ENCODE measurements around the gene NELL2.
"Not testable (repeated sequence)": the region's sequence is repeated elsewhere in the genome, so short reads cannot be mapped to it uniquely, and the experiment has no call there.

The NELL2 gene

DNA sequence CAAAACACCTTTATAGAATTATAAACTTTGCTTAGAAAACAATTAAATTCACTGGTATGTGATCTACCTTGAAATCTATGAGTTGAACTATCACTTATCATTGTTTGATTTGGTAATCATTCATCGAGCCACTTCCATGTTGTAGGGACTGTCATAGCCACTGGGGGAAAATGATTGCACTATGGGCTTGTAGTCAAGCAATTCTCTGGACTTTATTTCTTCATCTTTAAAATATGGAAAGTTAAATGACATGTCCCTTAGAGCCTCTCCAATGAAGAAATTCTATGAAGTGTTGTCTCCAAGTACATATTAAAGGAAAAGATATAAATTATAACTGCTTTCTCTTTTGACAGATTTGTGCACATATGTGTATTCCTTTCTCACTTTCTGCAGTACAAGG lies 97.3 kb downstream of the NELL2 start:
- no peak for DNase-seq (ENCODE audit: low read depth in 2 of 2)

- DNase-seq (ENCODE audit: low read depth in 2 of 2): no peak
Observed at GRCh38 chr12:44777044-44777443, 99.1 kb downstream of the NELL2 start.

DNA sequence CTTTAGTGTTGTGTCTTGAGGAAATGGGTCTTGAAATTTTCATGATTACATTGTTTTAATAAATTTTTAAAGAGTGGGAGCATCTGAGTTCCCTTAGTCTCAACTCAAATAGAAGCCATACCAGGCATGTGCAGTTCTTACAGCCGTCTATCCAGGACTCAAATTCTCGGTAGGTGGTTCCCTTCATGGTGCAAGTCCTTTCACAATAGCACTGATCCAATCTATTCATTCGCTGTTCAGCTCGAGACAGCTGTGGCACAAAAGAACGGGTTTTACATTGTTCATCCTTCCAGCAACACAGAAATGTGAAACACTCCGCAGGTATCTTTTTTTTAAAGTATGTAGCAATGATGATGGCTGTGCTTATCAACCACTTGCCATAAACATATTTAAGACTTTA lies 100.2 kb downstream of the NELL2 start:
- no peak for DNase-seq (ENCODE audit: low read depth in 2 of 2)

- DNase-seq (ENCODE audit: low read depth in 2 of 2): peak; percentile 40 to 52
Observed at GRCh38 chr12:44774815-44775411, 101.2 kb downstream of the NELL2 start.

DNA sequence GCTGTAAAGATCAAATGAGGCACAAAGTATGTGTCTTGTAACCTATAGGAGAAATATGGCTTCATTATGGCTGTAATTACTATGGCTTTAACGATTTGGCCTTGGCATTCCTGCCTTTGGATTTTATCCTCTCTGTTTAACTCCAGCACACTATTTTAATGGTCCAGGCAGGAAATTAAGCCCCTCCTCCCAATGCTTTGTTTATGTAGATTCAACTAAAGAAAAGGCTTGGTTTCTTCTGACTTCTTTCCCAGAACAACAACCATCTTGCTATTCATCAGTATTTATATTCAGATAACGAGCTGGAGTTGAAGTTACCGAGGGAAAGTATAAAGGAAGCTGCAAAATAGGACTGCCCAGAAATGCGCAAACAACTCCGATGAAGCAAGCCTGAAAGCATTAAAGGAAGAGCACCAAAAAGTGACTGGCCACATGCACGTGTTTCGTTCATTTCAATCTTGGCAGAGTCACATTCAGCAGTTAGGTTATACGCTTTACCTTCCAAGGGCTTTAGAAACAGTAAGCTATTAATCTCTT lies 104.6 kb downstream of the NELL2 start:
- DNase-seq (ENCODE audit: low read depth in 2 of 2): no peak

- no peak for DNase-seq (ENCODE audit: low read depth in 2 of 2)
Observed at GRCh38 chr12:44765796-44766195, 110.3 kb downstream of the NELL2 start.

- DNase-seq (ENCODE audit: low read depth in 2 of 2): no peak
Observed at GRCh38 chr12:44763021-44763420, 113.1 kb downstream of the NELL2 start.

- DNase-seq (ENCODE audit: low read depth in 2 of 2): no peak
Observed at GRCh38 chr12:44759289-44759688, 116.8 kb downstream of the NELL2 start.

- no peak for DNase-seq (ENCODE audit: low read depth in 2 of 2)
Observed at GRCh38 chr12:44750468-44750867, 125.6 kb downstream of the NELL2 start.

DNA sequence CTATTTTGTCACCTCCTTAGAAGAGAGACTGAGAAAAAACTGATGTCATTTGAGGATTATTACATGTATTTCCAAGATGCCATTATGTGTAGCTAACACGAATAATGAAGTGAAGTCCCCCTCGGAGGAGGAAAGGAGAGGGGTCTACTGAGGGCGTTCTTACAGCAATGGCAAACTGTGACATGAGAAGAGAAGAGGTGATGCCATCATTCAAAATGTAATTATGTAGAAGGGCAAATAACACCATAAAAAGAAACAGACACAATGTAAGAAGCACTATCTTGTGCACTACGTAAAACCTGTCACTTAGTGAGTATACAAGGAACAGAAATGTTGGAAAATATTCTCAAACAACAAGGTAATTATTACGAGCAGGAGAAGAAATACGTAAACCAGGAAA lies 126.5 kb downstream of the NELL2 start:
- no peak for DNase-seq (ENCODE audit: low read depth in 2 of 2)

GRCh38 chr12:44748950-44749468 lies 127.1 kb downstream of the NELL2 start:
- DNase-seq (ENCODE audit: low read depth in 2 of 2): no peak

- DNase-seq (ENCODE audit: low read depth in 2 of 2): not testable (repeated sequence)
Observed at GRCh38 chr12:44741292-44741980, 134.7 kb downstream of the NELL2 start.

DNA sequence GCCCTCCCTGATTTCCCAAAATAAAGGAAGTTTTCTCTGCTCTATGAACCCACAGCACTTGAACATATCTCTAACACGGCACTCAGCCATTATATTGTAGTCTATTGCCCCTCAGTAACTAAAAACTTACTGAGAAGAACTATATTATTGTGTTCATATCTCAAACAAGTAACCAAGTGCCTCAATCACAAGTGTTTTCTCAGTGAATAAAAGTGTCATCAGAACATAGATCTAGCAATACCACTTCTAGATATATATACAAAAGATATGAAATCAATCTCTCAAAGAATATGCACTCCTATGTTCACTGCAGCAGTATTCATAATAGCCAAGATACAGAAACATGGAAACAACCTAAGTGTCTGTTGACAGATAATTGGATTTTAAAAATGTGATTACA lies 138.1 kb downstream of the NELL2 start:
- DNase-seq (ENCODE audit: low read depth in 2 of 2): no peak

DNA sequence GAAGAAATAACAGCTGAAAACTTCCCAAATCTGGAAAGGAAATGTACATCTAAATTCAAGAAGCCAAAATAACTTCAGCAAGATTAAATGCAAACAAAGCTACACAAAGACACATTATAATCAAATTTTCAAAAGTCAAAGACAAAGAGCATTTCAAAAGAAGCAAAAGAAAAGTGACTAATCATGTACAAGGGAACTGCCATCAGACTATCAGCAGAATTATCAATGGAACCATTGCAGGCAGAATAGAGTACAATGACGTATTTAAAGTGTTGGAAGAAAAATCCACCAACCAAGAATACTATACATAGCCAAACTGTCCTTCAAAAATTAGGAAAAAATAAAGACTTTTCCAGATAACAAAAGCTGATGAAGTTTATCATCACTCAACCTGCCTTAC lies 147.5 kb downstream of the NELL2 start:
- no peak for DNase-seq (ENCODE audit: low read depth in 2 of 2)

DNA sequence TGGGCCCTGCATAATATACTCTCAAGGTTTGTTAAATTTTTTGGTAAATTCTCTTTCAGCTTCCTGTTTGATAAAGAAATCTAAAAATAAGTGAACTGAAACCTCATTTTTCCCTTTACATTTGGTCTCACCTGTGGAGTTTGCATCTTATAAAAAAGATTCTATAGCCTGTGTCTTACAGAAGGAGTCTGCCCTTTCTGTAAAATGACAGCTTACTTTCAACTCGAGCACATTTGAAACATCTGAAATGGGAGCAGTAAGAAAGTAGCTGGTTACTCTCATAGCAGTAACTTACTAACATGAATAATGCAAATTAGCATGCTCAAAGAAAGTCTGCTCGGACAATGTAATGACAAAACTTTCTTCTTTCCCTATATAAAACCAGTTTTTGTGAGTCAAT lies 155.8 kb downstream of the NELL2 start:
- DNase-seq (ENCODE audit: low read depth in 2 of 2): no peak

- DNase-seq (ENCODE audit: low read depth in 2 of 2): no peak
Observed at GRCh38 chr12:44717612-44718011, 158.5 kb downstream of the NELL2 start.

- DNase-seq (ENCODE audit: low read depth in 2 of 2): no peak
Observed at GRCh38 chr12:44716711-44717110, 159.4 kb downstream of the NELL2 start.

DNA sequence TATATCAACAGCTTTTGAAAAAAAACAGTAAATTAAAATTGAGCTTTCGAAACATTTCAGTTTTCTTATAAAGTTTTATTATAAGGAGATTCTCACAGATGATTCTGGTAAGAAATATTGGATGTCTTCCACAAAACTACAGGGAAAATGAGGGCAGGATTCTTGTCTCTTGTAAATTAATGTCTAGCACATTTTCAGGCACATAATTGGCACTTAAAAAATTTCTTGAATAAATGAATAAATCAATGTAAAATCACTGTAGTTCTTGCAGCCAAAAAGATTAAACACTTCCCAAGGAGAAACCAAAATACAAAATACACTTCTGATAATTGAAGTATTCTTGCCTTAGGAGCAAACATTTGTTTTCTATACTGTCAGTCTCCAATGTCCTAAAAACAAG lies 164.4 kb downstream of the NELL2 start:
- DNase-seq (ENCODE audit: low read depth in 2 of 2): no peak

DNA sequence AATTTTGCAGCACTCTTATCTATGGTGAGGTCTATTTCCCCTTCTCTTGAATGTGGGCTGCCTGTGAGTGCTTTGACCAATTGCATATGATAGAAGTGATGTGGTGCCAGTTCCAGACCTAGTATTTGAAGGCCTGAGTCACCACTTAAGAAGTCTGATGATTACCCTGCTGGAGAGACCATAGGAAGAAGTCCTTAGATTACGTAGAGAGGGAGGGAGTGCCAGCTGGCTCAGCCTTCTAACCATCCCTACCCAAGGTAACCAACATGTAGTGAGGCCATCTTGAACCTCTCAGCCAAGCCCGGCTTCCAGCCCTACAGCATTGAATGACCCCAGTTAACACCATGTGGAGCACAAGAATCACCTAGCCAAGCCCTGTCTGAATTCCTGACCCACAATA lies 166.9 kb downstream of the NELL2 start:
- DNase-seq (ENCODE audit: low read depth in 2 of 2): no peak

DNA sequence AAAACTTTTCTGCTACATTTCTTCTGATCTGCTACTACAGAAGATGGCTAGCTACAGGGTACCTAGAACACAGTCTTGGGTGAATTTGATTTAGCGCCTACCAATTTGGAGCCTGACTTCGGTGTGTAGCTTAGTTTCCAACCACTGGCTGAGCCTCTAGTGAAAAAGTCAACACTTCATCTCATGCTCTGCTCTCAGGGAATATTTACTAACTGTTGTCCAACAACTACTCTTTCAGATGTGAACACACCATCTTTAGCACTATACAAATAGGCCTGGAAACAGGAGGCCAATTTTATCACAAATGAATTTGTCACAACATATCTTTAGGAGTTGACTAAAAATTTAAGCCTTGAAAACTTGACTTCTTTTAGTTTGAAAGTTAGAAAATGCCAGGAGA lies 167.9 kb downstream of the NELL2 start:
- no peak for DNase-seq (ENCODE audit: low read depth in 2 of 2)

DNA sequence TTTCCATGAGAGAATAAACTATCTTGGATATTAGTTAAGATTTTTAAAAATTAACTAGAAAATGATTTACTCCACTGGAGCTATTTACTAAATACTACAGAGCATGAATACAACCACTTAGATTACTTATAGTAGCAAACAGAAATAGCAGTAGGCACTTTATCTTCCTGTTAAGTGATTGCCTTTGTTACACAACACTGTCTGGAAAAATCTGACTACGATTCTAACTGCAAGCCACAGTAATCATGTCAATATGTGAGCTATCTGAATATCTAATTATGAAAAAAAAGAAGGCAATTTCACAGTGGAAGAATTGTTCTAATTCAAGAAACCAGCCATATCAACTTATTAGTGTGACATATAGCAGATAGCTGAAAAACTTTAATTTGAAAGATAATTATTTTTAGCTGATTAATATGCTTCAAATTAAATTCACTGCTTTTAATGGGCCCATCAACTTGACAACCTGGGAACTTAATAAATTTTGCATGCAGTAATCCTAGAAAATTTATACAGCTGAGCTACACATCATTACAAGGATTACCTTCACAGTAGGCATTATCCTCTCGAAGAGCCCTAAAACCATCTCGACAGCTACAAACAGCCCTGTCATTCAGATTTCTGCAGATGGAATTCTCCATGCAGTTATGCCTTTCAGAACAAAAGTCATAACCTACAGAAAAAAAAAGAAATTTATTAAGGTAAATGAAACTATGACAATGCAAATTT lies 172.8 kb downstream of the NELL2 start:
- no peak for DNase-seq (ENCODE audit: low read depth in 2 of 2)

- no peak for DNase-seq (ENCODE audit: low read depth in 2 of 2)
Observed at GRCh38 chr12:44697511-44697910, 178.6 kb downstream of the NELL2 start.

DNA sequence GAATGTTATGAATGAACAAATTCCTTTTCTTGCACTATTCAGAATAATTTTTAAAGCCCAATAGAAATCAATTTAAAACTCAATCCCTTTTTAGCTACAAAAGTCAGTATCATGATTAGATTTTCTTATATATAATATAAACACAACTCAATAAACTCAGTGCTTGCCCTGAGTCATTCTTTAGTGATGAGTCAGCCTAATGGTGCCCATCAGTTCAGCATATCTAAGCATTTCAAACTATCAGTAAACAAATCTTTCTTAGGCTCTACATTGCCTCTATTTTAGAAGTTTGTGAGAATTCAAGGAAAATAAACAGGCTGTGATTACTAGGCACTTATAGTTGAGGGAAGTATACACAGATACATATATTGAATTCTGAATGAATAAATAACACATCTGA lies 179.6 kb downstream of the NELL2 start:
- no peak for DNase-seq (ENCODE audit: low read depth in 2 of 2)

Data from stimulated activated CD8-positive, alpha-beta memory T cell treated with anti-CD3 and anti-CD28 coated beads, Interleukin-7, amount 100 ng/mL, for 1 hour (primary cell).